Measurements from ENCODE around the gene IDH3B.

The IDH3B gene

DNA sequence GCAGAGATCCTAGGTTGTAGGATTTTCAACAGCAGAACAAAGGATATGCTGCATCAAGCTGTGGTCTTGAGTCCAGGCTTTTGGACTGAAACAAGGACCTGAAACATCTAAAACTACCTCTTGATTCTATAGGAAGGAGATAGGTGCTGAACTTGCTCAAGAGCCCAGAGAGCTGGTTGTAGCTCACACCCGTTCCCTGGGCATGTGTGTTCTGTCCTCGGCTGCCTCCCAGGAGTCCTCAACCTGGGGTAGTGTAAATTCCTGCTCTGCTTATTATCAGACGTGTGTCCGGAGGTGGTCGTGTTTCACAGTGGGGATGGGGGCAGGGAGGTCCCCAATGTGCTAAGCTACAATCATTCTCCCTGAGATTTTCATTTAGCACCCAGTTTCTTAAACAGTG, 6.8 kb downstream of the IDH3B start:
- in situ Hi-C loops (cut with MboI; ENCODE audit: low sequenced_read_pairs, unreplicated experiment), result no loop called here
- DNase-seq (ENCODE audit: low spot score), result no peak
- TF ChIP-seq, protein P1, sequence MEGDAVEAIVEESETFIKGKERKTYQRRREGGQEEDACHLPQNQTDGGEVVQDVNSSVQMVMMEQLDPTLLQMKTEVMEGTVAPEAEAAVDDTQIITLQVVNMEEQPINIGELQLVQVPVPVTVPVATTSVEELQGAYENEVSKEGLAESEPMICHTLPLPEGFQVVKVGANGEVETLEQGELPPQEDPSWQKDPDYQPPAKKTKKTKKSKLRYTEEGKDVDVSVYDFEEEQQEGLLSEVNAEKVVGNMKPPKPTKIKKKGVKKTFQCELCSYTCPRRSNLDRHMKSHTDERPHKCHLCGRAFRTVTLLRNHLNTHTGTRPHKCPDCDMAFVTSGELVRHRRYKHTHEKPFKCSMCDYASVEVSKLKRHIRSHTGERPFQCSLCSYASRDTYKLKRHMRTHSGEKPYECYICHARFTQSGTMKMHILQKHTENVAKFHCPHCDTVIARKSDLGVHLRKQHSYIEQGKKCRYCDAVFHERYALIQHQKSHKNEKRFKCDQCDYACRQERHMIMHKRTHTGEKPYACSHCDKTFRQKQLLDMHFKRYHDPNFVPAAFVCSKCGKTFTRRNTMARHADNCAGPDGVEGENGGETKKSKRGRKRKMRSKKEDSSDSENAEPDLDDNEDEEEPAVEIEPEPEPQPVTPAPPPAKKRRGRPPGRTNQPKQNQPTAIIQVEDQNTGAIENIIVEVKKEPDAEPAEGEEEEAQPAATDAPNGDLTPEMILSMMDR (IDR thresholded peaks at IDR 0.05; ENCODE audit: borderline replicate concordance, control extremely low read depth, extremely low read depth, insufficient read depth, missing control alignments), result no peak

DNA sequence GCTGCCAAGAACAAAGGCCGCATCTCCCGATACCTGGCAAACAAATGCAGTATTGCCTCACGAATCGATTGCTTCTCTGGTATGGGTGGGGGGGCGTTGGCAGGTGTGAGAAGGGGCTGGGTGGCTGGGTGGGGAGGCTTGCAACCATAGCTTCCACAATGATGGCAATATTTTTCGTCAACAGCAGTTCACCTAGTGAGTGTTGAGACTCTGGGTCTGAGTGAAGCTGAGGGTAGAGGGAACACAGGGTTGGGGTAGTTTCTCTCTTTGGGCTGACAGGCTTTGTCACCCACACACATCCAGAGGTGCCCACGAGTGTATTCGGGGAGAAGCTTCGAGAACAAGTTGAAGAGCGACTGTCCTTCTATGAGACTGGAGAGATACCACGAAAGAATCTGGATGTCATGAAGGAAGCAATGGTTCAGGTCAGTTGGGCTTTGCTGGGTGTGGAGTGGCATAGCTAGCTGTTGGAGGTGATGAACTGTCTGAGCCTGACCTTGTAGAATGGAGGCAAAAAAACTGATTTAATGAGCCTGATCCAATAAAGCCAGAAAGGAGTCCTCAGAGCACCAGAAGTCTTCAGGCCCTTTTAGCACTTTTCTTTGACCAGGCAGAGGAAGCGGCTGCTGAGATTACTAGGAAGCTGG, 7.4 kb downstream of the IDH3B start:
- TF ChIP-seq, protein P1 (IDR thresholded peaks at IDR 0.05; ENCODE audit: borderline replicate concordance, control extremely low read depth, extremely low read depth, insufficient read depth, missing control alignments), result no peak

DNA sequence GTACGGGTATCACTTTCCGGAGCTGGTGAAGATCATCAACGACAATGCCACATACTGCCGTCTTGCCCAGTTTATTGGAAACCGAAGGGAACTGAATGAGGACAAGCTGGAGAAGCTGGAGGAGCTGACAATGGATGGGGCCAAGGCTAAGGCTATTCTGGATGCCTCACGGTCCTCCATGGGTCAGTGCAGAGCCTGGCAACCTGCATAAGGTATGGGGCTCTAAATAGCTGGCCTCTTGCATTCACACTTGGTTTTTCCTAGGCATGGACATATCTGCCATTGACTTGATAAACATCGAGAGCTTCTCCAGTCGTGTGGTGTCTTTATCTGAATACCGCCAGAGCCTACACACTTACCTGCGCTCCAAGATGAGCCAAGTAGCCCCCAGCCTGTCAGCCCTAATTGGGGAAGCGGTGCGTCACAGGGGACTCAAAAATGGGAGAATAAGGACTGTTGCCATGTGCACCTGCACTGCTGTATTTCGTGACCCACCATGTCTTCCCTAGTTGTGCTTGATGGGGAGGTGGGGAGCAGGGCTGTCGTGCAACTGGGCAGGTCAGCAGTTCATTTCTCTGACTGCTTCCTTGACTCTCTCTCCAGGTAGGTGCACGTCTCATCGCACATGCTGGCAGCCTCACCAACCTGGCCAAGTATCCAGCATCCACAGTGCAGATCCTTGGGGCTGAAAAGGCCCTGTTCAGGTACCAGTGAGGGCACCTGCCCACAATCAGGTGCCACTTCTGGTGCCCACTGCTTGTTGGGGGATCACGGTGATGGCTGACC, 8.5 kb downstream of the IDH3B start:
- in situ Hi-C loops (cut with MboI; ENCODE audit: low sequenced_read_pairs, unreplicated experiment), result no loop called here
- no peak for DNase-seq (ENCODE audit: low spot score)
- TF ChIP-seq, protein P1 (IDR thresholded peaks at IDR 0.05; ENCODE audit: borderline replicate concordance, control extremely low read depth, extremely low read depth, insufficient read depth, missing control alignments), result no peak

More for the DNA sequence above, 7.4 kb downstream of the IDH3B start:
- DNase-seq (ENCODE audit: low spot score), result no peak
- in situ Hi-C loops (cut with MboI; ENCODE audit: low sequenced_read_pairs, unreplicated experiment), result no loop called here

- in situ Hi-C loops (cut with MboI; ENCODE audit: low sequenced_read_pairs, unreplicated experiment), result no loop called here
- no peak for DNase-seq (ENCODE audit: low spot score)
- TF ChIP-seq, protein P1 (IDR thresholded peaks at IDR 0.05; ENCODE audit: borderline replicate concordance, control extremely low read depth, extremely low read depth, insufficient read depth, missing control alignments), result no peak
Measured at GRCh38 chr20:2654831-2655230, 9.2 kb downstream of the IDH3B start.

DNA sequence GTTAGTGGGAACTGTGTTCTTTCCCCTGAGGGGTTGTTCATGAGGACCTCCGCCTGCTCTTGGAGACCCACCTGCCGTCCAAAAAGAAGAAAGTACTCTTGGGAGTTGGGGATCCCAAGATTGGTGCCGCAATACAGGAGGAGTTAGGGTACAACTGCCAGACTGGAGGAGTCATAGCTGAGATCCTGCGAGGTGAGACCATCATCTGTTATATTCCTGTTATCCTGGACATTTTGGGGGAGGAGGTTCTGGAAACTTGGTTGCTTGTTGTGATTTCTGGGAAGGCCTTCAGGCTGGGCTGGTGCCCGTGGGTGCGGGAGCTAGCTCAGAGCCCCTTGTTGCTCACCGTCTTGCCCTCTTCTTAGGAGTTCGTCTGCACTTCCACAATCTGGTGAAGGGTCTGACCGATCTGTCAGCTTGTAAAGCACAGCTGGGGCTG, 9.6 kb downstream of the IDH3B start:
- TF ChIP-seq, protein P1 (IDR thresholded peaks at IDR 0.05; ENCODE audit: borderline replicate concordance, control extremely low read depth, extremely low read depth, insufficient read depth, missing control alignments), result no peak
- DNase-seq (ENCODE audit: low spot score), result no peak
- in situ Hi-C loops (cut with MboI; ENCODE audit: low sequenced_read_pairs, unreplicated experiment), result no loop called here

DNA sequence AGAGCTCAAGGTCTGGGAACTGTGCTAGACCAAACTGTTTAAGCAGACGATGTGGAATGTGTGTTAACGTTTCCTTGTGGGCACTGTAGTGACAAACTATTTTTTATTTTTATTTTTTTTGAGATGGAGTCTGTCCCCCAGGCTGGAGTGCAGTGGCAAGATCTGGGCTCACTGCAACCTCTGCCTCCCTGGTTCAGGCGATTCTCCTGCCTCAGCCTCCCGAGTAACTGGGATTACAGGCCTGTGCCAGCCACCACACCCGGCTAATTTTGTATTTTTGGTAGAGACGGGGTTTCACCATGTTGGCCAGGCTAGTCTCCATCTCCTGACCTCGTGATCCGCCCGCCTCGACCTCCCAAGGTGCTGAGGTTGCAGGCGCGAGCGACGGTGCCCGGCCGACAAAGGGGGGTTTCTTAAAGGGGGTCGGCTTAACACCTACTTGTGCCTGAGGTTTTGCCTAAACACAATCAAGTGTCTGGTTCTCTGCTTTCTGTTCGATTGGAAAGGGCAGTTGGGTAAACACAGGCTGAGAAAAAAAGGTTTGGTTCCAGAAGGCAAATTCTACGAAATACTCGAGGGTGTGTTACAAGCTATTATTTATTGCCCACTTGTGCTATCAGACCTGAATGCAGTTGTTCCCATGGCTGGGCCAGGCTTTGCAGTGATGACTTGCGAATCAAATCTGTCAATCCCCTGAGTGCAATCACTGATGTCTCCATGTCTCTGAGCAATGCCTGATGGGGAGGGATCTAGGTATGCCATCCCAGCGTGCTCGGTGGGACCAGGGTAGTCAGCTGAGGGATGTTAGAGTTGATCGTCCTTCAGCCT, 10.2 kb downstream of the IDH3B start:
- in situ Hi-C loops (cut with MboI; ENCODE audit: low sequenced_read_pairs, unreplicated experiment), result no loop called here
- TF ChIP-seq, protein P1 (IDR thresholded peaks at IDR 0.05; ENCODE audit: borderline replicate concordance, control extremely low read depth, extremely low read depth, insufficient read depth, missing control alignments), result no peak
- DNase-seq (ENCODE audit: low spot score), result no peak

Data from GM13976 (cell line).